H1 (cell line): ENCODE results near the gene GDNF. TPM values are rescaled to one million over a fixed set of nuclear protein-coding genes. Genes with fewer than 3 reads are reported as not detected.

ENCODE experiments used
- BRCA1 ChIP-seq: IDR thresholded peaks from 2 replicates; pipeline ENCODE4 v1.6.1; 2012; ENCODE audit warnings: low read depth, low read length, improper control_type of control experiment
- CEBPB ChIP-seq: IDR thresholded peaks from 2 replicates; pipeline ENCODE4 v1.6.1; 2012; ENCODE audit warnings: low read depth, low read length
- CHD2 ChIP-seq: IDR thresholded peaks from 2 replicates; pipeline ENCODE4 v1.6.1; 2012; ENCODE audit warnings: low read length, improper control_type of control experiment
- CREB1 ChIP-seq: IDR thresholded peaks from 2 replicates; pipeline ENCODE4 v1.6.1; 2012; ENCODE audit warnings: inconsistent platforms
- CTCF ChIP-seq, 3 experiments: IDR thresholded peaks; 1 replicate in 2 of 3; 2 replicates in 1 of 3; pipeline versions ENCODE4 v1.5.1 to v1.6.1; 2011; ENCODE audit warnings: low read length in 3 of 3, mild to moderate bottlenecking in 3 of 3, inconsistent platforms in 2 of 3, low read depth in 1 of 3, moderate library complexity in 1 of 3; ENCODE audit not compliant: insufficient read depth in 1 of 3; ENCODE audit errors: control extremely low read depth in 1 of 3
- EGR1 ChIP-seq: IDR thresholded peaks from 2 replicates; pipeline ENCODE4 v1.6.1; 2011; ENCODE audit warnings: low read depth, low read length, borderline replicate concordance
- HDAC6 ChIP-seq: IDR thresholded peaks from one replicate; pipeline ENCODE4 v1.7.1; 2012; ENCODE audit warnings: low read depth, mild to moderate bottlenecking, inconsistent platforms, low read length, moderate library complexity
- KDM5A ChIP-seq: fragments of 200-600 bp; IDR thresholded peaks from 2 replicates; pipeline ENCODE4 v1.7.1; 2012; ENCODE audit warnings: mild to moderate bottlenecking, low read length, inconsistent platforms, mixed read lengths
- MAFK ChIP-seq: IDR thresholded peaks from 2 replicates; pipeline ENCODE4 v1.6.1; 2012; ENCODE audit warnings: low read depth, mild to moderate bottlenecking, improper control_type of control experiment, low read length
- SAP30 ChIP-seq: fragments of 300-600 bp; sonication (generic); IDR thresholded peaks from 2 replicates; pipeline ENCODE4 v1.7.1; 2012; ENCODE audit warnings: low read length, moderate library complexity, mild to moderate bottlenecking, inconsistent platforms; ENCODE audit not compliant: insufficient read depth, insufficient replicate concordance
- TAF1 ChIP-seq: IDR thresholded peaks from 2 replicates; pipeline ENCODE4 v1.6.1; 2011; ENCODE audit warnings: mild to moderate bottlenecking, low read depth, low read length
- polyA plus RNA-seq, 7 experiments: library from polyadenylated mRNA; depleted of rRNA in 3 of 7; stranded (reverse) in 5 of 7; unstranded in 2 of 7; fragments of >200 nt in 5 of 7; fragments of 200-250 nt in 2 of 7; gene quantifications; 1 replicate in 5 of 7; 2 replicates in 1 of 7; 4 replicates in 1 of 7; pipeline versions ENCODE4 v1.2.1 to v1.2.3, GENCODE V29; 2011 to 2013; ENCODE audit warnings: missing spikeins in 2 of 7, mixed read lengths in 2 of 7
- total RNA-seq: library from RNA; stranded (reverse); fragmentation: NEBNext Ultra II Directional; extraction: Animal tissue kit (Norgen Biotek cat#: 25700); gene quantifications from 2 replicates; pipeline ENCODE4 v1.2.1, GENCODE V29; 2021

GDNF gene
- total and polyA plus RNA-seq, 2 of the 8 experiments (the other 6 are each of a cell fraction or from before 2014, with no cell fraction given): 0.15 to 2.0 TPM

GRCh38 chr5:37791321-37791720 lies 48.5 kb downstream of the GDNF start (continued):
- TF ChIP-seq CTCF (IDR thresholded peaks at IDR 0.05; ENCODE audit: control extremely low read depth in 1 of 3, insufficient read depth in 1 of 3, low read depth in 1 of 3, low read length in 3 of 3) (no peak), CEBPB (no peak), CHD2 (no peak), BRCA1 (no peak), KDM5A (no peak), MAFK (no peak), HDAC6 (no peak), CREB1 (no peak), EGR1 (no peak), SAP30 (no peak), TAF1 (no peak)
- TF ChIP-seq, all 59 proteins: peak for 0
